DOHH2 (cell line): ENCODE measurements around the gene CYSRT1.

Experiments
- H3F3A ChIP-seq: fragments of 200-600 bp; sonication (generic), shearing (Covaris generic); 2 replicates; pipeline ENCODE4 v1.6.0; 2016; ENCODE audit warnings: antibody characterized with exemption, mild to moderate bottlenecking; ENCODE audit not compliant: control insufficient read depth, insufficient read depth
- H3K27ac ChIP-seq: fragments of 200-600 bp; sonication (generic); 2 replicates; pipeline ENCODE4 v1.5.1; 2014; ENCODE audit warnings: low read depth, mild to moderate bottlenecking, low read length, moderate library complexity
- H3K27me3 ChIP-seq: fragments of 200-600 bp; sonication (generic); 2 replicates; pipeline ENCODE4 v1.6.1; 2014; ENCODE audit warnings: mild to moderate bottlenecking, low read length, mixed read lengths; ENCODE audit not compliant: control insufficient read depth
- H3K36me3 ChIP-seq: fragments of 200-600 bp; sonication (generic); 2 replicates; pipeline ENCODE4 v1.6.1; 2014; ENCODE audit warnings: mild to moderate bottlenecking, low read length, moderate library complexity, mixed read lengths; ENCODE audit not compliant: control insufficient read depth
- H3K4me1 ChIP-seq: fragments of 200-600 bp; sonication (generic); 2 replicates; pipeline ENCODE4 v1.6.1; 2014; ENCODE audit warnings: mild to moderate bottlenecking, low read length, mixed read lengths; ENCODE audit not compliant: control insufficient read depth
- H3K4me2 ChIP-seq: fragments of 200-600 bp; sonication (generic); 2 replicates; pipeline ENCODE4 v1.6.0; 2014; ENCODE audit warnings: mild to moderate bottlenecking, low read length, moderate library complexity
- H3K4me3 ChIP-seq: fragments of 200-600 bp; sonication (generic); 2 replicates; pipeline ENCODE4 v1.5.1; 2014; ENCODE audit warnings: mild to moderate bottlenecking, low read length, mixed read lengths
- H3K79me2 ChIP-seq: fragments of 200-600 bp; sonication (generic); 2 replicates; pipeline ENCODE4 v1.6.1; 2014; ENCODE audit warnings: mild to moderate bottlenecking, low read length, mixed read lengths; ENCODE audit not compliant: control insufficient read depth
- H3K9me2 ChIP-seq: fragments of 200-600 bp; sonication (generic); replicated peaks from 2 replicates; pipeline ENCODE4 v1.6.1; 2014; ENCODE audit warnings: mild to moderate bottlenecking, low read length, mixed read lengths; ENCODE audit not compliant: control insufficient read depth
- H3K9me3 ChIP-seq: fragments of 200-600 bp; sonication (generic); 2 replicates; pipeline ENCODE4 v1.6.1; 2014; ENCODE audit warnings: antibody characterized with exemption, low read length, mixed read lengths; ENCODE audit not compliant: control insufficient read depth, insufficient read depth
- H4K20me1 ChIP-seq: fragments of 200-600 bp; sonication (generic); 2 replicates; pipeline ENCODE4 v1.6.0; 2014; ENCODE audit warnings: low read depth, mild to moderate bottlenecking, antibody characterized with exemption, low read length, moderate library complexity; ENCODE audit not compliant: control insufficient read depth, insufficient read depth
- CTCF ChIP-seq: fragments of 200-600 bp; sonication (generic); IDR thresholded peaks from one replicate; pipeline ENCODE4 v1.5.1; 2014; ENCODE audit warnings: antibody characterized with exemption, mild to moderate bottlenecking, low read depth, low read length; ENCODE audit not compliant: poor library complexity, severe bottlenecking
- EZH2phosphoT487 ChIP-seq: fragments of 200-600 bp; sonication (generic); IDR thresholded peaks from 2 replicates; pipeline ENCODE4 v1.6.1; 2017; ENCODE audit warnings: borderline replicate concordance, mild to moderate bottlenecking, antibody characterized with exemption, low read length, moderate library complexity, mixed read lengths

The CYSRT1 gene

DNA sequence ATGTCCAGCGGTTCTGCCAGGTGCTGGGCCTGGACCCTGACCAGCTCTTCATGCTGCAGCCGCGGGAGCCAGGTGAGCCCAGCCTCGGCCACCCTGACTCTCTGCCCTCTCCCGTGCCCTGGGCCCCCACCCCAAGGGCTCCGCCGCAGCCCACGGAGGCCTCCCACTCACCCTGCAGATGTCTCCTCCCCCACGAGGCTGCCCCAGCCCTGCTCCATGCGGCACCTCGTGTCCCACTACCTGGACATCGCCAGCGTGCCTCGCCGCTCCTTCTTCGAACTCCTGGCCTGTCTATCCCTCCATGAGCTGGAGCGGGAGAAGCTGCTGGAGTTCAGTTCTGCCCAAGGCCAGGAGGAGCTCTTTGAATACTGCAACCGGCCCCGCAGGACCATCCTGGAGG lies 10.4 kb upstream of the CYSRT1 start:
- H3K4me3 ChIP-seq = no peak overlapping the region
- H3F3A ChIP-seq = no peaks in the 10 kb centered on the region; the same call in 1 of the 2 replicates
- H3K4me2 ChIP-seq = no peak overlapping the region
- no peaks in the 10 kb centered on the region for H3K9me2 ChIP-seq
- H3K9me3 ChIP-seq = no peaks in the 10 kb centered on the region
- no peaks in the 10 kb centered on the region for H3K4me1 ChIP-seq
- H3K36me3 ChIP-seq = peaks cover 36% of the 10 kb centered on the region
- H4K20me1 ChIP-seq = no peaks in the 10 kb centered on the region
- TF ChIP-seq EZH2phosphoT487 (no peak), CTCF (no peak)
- H3K27ac ChIP-seq = no peak overlapping the region
- H3K27me3 ChIP-seq = no peaks in the 10 kb centered on the region
- H3K79me2 ChIP-seq = no peaks in the 10 kb centered on the region

DNA sequence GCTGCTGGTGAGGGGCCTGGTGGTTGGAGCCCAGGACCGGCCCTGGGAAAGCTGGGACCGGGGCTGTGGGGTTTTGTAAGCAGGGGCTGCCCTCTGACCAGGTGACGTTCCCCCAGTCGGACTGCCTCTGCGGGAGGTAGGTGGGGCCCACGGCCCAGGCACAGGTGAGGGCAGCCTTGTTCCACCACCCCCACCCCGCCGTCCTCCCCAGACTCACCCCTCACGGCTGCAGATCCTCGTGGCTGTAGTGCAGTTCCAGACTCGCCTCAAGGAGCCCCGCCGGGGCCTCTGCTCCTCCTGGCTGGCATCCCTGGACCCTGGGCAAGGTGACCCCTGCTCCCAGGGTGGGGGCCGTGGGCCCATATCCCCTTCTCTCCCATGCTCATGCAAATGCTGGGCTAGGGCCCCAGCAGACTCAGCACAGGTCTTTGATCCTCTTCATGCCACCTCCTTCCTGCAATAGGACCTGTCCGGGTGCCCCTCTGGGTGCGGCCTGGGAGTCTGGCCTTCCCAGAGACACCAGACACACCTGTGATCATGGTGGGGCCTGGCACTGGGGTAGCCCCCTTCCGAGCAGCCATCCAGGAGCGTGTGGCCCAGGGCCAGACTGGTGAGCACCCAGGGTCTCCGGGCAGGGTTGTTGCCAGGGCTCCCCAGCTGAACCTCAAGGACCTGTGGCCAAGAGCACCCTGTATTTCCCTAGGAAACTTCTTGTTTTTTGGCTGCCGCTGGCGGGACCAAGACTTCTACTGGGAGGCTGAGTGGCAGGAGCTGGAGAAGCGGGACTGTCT lies 9.6 kb upstream of the CYSRT1 start:
- Histone ChIP-seq H3K36me3 (peaks cover 36% of the 10 kb centered on the region), H3K9me3 (no peaks in the 10 kb centered on the region), H3K27me3 (no peaks in the 10 kb centered on the region), H3F3A (no peaks in the 10 kb centered on the region; the same call in 1 of the 2 replicates), H3K4me1 (no peaks in the 10 kb centered on the region), H4K20me1 (no peaks in the 10 kb centered on the region), H3K9me2 (no peaks in the 10 kb centered on the region), H3K79me2 (no peaks in the 10 kb centered on the region), H3K4me2 (no peak overlapping the region), H3K27ac (no peak overlapping the region), H3K4me3 (no peak overlapping the region)
- TF ChIP-seq EZH2phosphoT487 = no peak
- no peak for TF ChIP-seq CTCF

DNA sequence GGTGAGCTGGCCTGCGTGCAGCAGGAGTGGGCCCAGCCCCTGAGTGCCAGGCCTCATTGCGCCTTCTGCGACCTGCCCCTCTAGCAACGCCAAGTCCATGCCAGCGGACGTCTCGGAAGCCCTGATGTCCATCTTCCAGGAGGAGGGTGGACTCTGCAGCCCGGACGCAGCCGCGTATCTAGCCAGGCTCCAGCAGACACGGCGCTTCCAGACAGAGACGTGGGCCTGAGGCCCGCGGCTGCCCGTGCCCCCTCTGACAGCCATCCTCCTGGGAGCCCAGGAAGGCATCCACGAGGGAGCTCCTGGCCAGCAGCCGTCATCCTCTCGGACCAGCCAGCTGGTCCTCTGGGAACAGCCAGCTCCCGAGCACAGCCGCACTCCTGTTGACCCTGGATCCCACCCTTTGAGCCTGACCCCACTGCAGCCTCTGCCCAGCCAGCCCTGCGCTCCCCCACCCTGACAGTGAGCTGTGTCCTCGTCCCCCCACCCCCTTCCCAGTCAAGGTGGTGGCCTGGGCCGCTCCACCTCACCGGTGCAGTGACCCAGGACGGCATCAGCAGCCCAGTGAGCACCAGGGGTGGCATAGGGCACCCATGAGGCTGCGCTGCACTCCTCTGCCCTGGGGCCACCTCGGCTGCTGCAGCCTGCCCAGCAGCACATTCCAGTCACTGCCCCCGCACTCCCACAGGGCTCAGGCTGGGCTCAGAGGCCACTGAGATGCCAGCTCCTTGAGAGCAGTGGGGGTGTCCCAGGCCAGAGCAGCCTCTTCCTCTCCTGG lies 8.6 kb upstream of the CYSRT1 start:
- Histone ChIP-seq H3K79me2 (no peaks in the 10 kb centered on the region), H4K20me1 (no peaks in the 10 kb centered on the region), H3K9me3 (no peaks in the 10 kb centered on the region), H3K36me3 (peaks cover 34% of the 10 kb centered on the region), H3K9me2 (no peaks in the 10 kb centered on the region), H3K27ac (no peak overlapping the region), H3K4me3 (no peak overlapping the region), H3K4me1 (no peaks in the 10 kb centered on the region), H3K27me3 (no peaks in the 10 kb centered on the region), H3F3A (no peaks in the 10 kb centered on the region; the same call in 1 of the 2 replicates), H3K4me2 (no peak overlapping the region)
- no peak for TF ChIP-seq CTCF
